IPS-15b (cell line): ENCODE results near the gene IKZF3.

Experiments
- H3K27me3 ChIP-seq: one replicate; pipeline ENCODE4 v1.6.1; 2013; ENCODE audit warnings: low read length; ENCODE audit not compliant: control insufficient read depth, insufficient read depth
- H3K36me3 ChIP-seq: one replicate; pipeline ENCODE4 v1.6.1; 2013; ENCODE audit warnings: low read length; ENCODE audit not compliant: control insufficient read depth, insufficient read depth
- H3K4me1 ChIP-seq: one replicate; pipeline ENCODE4 v1.6.1; 2013; ENCODE audit warnings: mild to moderate bottlenecking, low read length; ENCODE audit not compliant: control insufficient read depth, insufficient read depth
- H3K4me3 ChIP-seq: one replicate; pipeline ENCODE4 v1.5.1; 2013; ENCODE audit warnings: low read depth, low read length
- H3K9ac ChIP-seq: one replicate; pipeline ENCODE4 v1.6.1; 2013; ENCODE audit warnings: low read depth, mild to moderate bottlenecking, low read length
- H3K9me3 ChIP-seq: one replicate; pipeline ENCODE4 v1.6.1; 2013; ENCODE audit warnings: mild to moderate bottlenecking, low read length; ENCODE audit not compliant: control insufficient read depth, insufficient read depth

The IKZF3 gene

DNA sequence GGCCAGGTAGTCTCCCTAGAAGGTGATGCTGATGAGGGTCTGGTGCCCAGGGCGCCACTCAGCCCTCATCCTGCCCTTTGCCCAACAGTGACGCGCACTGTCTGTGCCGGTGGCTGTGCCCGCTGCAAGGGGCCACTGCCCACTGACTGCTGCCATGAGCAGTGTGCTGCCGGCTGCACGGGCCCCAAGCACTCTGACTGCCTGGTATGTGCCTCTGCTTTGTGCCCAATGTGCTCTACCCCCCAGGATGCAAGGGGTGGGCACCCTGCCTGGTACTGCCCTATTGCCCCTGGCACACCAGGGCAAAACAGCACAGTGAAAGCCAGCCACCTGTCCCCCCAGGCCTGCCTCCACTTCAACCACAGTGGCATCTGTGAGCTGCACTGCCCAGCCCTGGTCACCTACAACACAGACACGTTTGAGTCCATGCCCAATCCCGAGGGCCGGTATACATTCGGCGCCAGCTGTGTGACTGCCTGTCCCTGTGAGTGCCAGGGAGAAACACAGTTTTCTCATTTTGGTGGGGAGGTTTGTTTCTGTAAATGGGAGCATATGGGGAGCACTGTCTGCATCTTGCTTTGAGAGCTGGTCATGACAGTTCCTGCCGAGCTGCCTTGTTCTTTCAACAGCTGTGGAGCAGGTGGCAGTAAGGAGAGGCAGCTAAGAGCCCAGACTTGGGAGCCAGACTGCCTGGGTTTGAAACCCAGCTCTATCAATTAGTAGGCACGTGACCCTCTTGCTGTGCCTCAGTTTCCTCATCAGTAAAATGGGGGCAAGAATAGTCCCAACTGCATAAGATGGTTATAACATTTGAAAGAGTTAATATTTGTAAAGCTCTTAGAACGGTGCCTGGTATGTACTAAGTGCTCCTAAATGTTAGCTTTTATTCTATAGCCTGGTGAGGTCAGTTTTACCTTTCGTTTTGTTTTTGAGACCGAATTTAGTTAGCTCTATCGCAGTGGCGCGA, 153.8 kb downstream of the IKZF3 start:
- Histone ChIP-seq H3K9ac (no peak overlapping the region), H3K9me3 (no peaks in the 10 kb centered on the region), H3K4me1 (peaks cover 4% of the 10 kb centered on the region), H3K4me3 (no peak overlapping the region), H3K27me3 (no peaks in the 10 kb centered on the region), H3K36me3 (peaks cover 78% of the 10 kb centered on the region)

DNA sequence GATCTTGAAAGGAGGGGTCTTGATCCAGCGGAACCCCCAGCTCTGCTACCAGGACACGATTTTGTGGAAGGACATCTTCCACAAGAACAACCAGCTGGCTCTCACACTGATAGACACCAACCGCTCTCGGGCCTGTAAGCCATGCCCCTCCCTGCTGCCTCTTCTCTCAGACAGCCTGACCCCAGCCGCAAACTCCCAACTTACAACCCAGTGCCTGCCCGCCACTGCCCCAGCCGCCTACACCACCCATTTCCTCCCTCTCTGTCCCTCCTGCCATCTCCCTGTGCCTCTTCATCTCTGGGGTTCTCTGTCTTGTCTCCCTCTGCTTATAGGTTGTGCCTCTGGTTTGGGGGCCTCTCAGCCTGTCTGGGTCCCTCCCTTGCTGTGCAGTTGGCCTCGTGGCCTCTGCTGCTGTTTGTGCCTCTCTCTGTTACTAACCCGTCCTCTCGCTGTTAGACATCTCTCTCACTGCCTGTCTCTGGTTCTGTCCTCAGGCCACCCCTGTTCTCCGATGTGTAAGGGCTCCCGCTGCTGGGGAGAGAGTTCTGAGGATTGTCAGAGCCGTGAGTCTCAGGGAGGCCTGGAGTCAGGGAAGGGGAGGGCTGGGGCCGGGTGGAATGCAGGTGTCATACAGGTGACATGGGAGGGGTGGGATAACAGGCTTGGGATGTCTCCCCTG, 154.7 kb downstream of the IKZF3 start:
- peaks cover 73% of the 10 kb centered on the region for H3K36me3 ChIP-seq
- H3K9ac ChIP-seq = no peak overlapping the region

More for the DNA sequence above, 154.7 kb downstream of the IKZF3 start:
- no peaks in the 10 kb centered on the region for H3K9me3 ChIP-seq
- no peaks in the 10 kb centered on the region for H3K27me3 ChIP-seq
- no peak overlapping the region for H3K4me3 ChIP-seq
- H3K4me1 ChIP-seq = peaks cover 9% of the 10 kb centered on the region
